ENCODE data around the gene TMEM132D. TPM values are rescaled to one million over a fixed set of nuclear protein-coding genes. Genes with fewer than 3 reads are reported as not detected.

Gene TMEM132D
- total RNA-seq, 1 donor from 2014 or later = 0.20 TPM

DNA sequence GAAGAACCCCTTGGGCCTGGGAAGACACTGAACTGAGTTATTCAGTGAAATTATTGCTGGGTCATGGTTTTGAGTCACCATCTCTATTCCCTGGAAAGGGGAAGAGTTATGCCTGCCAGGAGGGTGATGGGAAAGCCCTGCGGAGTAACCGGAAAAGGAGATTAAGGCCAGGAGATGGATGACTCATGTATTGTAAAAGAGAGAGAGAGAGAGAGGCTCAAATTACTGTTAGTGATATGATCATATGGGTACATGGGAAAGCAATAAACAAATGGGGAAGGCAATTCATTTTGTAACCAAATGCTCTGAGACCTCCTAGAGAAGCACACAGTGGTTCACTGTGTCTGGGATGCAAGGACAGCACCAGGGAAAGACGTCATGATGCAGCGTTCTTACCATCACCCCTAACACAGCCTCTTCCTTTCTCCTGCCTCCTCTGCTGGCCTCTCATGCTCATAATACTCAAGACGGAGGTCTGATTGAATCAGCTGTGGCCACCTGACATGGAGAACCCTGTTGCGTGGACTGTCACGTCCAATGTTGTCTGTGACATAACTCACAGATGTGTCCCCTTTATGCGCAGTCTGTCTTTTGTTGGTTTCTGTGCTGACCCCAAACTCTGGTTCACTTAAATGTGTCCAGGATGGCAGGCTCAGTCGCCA lies 243.7 kb downstream of the TMEM132D start:
- DNase-seq = no peak

DNA sequence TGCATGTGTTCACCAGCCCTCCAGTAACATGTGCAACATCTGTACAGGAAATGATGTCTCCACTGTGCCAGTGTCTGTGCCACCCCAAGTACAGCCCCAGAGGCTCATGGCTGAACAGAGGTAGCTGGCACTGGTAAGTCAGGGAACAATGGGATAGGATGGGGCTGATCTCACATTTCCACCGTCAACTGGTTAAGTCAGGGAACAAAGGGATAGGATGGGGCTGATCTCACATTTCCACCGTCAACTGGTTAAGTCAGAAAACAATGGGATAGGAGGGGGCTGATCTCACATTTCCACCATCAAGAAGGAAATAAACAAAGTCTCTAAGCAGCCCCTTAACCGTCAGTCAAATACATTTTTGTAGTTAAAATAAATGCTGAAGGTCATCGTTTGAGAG lies 246.6 kb downstream of the TMEM132D start:
- DNase-seq = no peak

DNA sequence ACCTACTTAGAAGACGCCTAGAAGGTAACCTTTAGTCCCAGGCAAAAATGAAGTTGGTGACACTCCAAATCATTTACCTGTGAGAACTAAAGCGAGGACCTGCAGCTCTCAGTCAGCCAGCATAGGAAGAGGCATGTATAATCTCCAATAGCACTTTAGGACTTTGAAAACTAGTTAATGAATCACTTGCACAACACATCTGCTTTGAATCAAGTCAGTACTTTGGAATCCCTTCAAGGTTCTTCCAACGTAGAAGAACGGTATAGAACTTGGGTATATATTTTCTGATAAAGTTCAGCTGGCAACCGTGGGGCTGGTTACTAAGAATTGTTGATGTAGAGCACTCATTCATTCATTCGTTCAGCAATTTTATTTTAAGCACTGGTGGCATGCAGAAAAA lies 251.9 kb downstream of the TMEM132D start:
- DNase-seq = no peak

DNA sequence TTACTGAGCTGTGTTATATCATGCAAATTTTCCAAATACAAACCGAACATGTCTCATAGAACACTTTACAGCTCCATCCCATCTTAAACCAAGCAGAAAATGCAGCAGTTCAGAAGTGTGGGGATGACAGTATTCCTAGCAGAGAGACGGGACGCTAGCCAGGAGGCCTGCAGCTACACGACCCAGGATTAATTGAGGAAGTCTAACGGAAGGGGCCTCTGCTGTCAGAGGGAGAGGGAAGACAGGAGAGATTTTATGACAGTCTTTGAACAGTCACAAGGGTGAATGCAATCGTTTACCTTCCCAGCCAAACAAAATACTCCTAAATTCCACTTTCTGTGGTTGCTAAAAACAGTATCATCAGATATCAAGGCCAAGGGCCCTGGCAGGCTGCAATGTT lies 261.9 kb downstream of the TMEM132D start:
- no peak for DNase-seq

DNA sequence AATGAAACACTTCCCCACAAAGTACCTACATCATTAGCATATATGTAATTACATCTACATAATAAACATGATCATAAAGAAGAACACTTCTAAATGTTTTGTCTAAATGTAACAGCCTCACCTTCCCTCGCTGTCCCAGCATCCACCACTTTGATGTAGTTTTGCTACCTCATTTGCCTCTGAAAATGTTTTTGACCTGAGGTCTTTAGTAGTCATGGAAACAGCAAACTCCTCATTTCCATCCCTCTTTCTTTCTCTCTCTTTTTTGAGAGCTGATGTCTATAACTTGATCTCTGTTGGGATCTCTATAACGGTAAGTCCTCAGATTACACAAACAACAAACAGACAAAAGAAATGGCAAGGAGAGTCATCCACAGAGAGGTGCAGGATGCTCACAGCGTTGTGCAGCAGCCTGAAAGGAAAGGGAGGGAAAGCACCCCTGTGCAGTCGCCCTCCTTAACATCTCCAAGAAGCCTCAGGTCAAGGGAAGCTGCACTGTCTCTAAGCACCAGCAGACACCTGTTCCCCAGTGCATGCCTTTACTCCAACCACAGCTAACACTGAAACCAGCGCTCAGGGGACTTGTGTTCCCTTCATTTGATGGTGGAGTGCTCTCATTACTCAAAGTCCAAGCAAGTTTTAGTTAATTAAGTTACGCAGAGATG lies 268.7 kb downstream of the TMEM132D start:
- DNase-seq = no peak

DNA sequence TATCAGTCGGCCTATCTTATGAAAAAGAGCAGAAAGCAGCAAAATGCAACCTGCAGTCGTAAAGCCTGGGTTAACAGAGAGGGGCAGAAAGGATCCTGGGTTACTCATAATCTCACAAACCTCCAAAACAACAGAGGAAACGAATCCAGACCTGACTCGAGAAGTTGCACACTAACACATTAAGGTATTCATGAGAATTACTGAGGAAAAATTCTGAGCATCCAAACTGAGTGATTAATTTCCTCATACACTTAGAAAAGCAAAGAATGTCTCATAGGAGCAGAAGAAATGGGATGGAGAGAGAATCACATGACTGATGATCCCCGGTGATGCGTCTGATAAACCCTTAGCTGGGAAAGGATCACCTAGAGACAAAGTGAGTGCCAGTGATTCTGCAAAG lies 272.5 kb downstream of the TMEM132D start:
- no peak for DNase-seq

DNA sequence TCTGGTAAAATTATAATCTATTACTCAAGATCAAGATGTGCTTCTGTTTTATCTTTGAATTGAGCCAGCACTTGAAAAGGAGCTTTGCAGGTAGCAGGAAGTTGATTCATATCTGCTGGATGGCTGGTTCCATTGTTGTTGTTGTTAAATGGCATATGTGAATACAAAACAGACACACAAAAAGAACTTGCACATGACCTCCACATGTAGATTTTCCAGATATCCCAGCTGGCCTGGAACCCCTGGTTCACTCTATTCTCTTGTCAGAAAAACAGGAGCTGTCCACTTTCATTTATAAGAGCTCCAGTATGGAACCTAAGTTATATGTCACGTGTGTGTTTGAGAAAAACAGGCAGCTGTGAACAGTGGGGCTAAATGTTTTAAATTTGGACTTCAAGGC lies 273.9 kb downstream of the TMEM132D start:
- DNase-seq = no peak

DNA sequence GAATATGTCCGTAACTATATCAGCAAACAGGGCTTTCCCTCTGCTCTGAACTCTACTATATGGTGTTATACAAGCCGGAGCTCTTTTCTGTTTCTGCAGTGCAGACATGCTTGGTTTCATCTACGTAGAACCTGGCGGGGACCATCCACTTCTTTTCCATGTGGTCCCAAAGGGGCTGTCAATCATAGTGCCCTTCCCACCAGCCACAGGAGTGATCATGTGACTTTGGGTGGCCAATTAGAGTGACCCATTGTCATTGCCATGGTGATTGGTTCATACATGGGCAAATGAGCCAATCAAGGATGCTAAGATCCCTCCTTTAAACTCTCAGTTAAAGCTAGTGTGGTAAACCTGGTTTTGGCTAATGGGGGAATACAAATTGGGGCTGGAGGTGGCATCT lies 281.3 kb downstream of the TMEM132D start:
- no peak for DNase-seq

DNA sequence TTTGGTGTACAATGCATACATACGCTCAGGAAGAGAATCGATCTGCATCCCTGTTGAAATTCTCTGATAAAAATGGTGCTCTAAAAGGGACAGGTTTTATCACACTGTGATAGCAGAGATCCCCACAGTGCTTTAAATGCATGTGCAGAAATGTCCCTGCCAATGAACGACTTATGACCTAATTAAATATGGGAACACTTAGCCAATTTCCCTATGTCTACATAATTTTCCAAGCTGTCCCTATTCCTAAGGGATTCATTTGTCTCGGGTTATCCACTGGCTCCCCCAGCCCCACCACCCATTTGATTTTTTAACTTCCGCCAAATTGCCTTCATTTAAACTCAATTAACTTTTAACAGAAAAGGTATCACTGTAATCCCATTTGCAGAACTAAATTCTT lies 284.6 kb downstream of the TMEM132D start:
- DNase-seq = no peak

DNA sequence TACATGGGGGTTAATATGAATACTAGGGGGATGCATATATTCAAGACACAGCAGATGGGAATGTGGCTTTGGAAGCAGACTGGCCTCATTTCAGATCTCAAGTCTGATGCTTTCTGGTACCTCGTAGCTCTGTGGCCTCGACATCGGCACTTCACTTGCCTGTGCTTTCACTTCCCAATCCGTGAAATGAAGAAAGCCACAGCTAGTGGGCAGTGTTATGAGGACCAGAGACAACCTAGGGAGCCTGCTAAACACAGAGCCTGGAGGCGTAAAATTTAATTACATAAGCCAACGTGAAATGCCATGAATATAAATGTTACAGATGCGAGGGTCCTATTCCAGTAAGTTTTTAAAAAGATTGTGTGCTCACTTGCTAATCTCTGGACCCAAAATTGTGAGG lies 286.0 kb downstream of the TMEM132D start:
- no peak for DNase-seq

DNA sequence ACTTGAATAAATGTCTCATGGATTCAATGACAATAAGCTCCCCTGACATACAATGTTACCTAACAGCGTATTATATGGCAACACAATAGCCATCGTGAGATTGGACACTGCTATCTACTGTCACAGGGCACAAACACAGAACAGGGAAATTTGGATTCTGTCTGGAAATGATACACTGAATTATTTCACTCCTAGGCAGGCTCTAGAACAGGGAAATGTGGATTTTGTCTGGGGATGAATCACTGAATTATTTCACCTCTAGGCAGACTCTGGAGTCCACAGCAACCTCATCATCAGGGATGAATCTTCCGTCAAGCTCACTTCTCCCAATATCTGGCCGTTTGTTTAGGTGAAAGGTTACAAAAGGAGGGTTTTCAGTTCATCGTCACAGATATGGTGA lies 288.8 kb downstream of the TMEM132D start:
- no peak for DNase-seq

DNA sequence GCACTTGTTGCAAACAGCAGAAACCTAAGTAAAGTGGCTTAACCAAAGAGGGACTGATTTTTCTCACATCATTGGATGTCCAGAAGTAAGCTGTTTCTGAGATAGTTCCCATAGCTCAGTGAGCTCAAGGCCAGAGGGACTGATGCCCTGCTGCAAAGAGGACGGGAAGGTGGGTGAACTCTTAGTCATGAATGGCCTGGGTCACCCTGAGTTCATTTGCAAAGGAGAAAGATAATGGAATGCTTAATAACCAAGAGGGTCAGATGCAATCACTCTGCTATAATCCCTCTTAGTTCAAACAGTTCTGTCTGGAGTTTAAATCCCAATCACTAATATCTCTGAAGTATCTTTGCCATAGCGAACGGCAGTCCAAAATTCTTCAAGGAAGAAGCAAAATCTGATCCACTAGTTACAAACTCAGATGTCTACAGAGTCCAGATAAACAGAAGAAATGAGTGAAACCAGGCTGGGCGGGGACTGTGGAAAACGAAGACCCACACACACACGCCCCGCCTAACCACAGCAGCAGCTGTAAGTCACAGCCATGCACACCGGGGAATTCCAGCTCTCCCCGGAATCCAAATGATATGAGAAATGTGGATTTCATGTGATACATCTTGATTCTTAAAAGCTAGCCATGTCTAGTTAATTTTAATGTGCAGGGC lies 289.5 kb downstream of the TMEM132D start:
- DNase-seq = no peak

DNA sequence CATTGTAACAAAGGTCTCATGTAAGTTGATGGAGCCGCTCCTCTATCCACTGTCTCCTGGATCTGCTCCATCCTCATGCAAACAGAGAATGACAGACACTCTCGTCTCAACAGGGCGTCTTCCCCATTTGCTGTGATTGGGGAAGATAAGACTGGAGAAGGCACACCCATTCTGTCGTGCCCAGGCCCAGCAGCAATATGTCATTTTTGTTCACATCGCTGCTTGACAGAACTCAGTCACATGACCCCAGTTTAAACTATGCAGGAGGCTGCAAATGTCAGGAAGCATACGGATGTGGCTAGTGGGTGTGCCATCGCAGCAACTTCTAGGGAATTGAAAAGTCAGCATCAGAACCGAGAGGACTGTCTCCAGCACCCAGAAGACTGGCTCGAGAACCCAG lies 290.5 kb downstream of the TMEM132D start:
- no peak for DNase-seq

DNA sequence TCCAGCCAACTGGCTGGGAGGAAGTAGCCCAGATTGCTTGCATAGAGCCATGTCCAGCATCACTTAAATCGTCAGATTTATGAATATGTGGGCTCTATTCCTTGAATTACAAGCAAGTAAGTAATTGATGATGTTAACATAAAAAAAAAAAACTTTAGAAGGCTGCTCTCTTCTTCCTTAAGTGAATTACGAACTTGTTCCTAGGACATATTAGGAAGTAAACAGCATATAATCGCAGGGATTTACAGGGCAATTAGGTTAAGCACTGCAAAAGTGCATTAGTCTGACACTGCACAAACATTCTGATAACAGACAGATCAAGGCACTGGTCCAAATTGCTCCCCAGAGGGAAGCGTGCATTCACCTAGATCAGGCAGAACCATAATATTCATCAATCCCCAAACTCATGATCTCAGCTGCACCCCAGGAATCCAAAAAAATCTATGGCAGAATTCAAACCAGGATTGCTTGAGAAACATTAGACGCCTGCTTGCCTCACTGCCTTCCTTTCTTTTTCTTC lies 293.2 kb downstream of the TMEM132D start:
- no peak for DNase-seq

DNA sequence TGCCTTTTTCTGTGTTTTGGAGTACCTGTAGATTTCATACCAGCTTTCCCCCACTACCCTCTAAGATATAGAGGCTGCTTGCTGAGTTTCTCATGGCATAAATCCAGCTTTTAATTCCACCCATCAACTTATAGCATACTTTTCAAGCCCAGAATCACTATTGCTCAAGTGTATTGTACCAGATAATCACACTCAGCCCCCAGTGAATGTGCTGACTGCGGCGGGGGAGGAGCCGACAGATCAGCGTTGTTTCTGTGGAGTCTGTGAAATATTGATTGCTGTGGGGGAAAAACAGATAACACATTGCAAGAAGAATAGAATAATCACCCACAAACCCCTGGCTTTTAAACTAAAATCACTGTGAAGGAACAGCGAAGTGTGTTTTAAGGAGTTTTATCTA lies 296.1 kb downstream of the TMEM132D start:
- no peak for DNase-seq

DNA sequence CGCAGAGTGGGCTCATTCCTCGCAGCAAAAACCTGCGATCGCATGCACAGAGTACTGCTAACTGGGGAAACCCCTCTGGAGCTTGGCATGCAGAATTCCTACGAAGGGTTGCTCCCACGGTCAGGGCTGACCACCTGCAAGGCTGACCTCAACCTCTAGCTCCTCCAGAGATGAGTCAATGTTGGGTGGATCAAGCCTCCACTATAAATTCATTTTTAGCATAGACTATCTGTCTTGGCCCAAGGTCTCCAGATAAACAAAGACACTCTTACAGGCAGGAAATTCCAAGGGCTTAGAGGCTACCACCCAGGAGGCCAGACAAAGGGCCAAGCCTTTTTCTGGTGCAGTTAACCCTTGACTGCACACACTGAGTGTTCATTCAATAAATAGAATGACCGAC lies 296.5 kb downstream of the TMEM132D start:
- no peak for DNase-seq

DNA sequence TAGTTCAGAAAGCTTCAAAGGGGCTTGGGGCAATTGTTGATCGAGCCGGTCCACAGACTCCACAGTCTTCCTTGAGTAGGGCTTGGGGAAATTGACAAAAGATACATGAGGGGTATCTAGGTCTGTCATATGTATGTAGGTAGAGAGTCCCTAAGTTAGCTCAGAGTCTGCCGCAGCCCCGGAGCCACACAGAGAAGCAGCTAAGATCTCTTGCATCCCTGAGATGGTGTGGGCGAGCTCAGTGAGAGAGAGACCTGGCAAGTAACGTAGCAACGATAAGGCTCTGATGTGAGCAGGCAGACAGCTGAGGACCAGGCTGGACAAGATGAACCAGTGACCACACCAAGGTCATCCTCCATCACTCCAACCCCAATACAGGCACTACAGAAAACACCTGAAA lies 297.6 kb downstream of the TMEM132D start:
- DNase-seq = no peak

DNA sequence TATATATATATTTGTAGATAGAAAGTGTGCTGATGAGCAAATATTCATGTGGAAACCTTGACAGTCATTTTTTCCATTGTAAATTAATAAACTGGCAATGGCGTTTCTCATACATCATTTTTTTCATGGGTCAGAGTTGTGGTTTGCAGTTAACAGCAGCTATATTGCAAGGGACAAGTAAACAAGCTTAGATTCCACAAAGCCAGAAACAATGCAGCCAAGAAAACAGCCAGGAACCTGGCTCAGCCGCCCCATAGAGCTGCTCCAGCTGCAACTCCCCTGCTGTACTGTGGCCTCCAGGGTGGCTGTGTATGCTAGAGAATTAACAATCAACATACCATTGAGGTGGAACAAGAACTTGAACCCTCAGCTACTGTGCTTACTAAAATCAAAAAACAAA lies 298.2 kb downstream of the TMEM132D start:
- DNase-seq = no peak

DNA sequence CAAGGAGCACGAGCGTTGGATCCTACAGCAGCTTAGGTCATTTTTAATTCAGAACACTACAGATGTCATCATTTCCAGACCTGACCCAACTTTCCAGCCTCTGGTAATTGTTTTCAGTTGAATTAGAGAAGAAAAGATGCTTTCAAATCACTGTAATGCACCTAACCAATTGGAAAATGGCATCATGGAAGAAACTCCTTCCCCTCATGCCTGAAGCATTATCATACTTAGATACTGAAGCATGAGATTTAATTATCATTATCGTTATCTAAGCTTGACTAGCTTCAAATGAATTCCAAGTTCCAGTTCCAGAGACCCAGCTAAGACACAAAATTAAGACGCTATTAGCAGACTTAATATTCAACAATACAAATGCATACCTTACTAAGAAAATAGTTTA lies 299.3 kb downstream of the TMEM132D start:
- no peak for DNase-seq

DNA sequence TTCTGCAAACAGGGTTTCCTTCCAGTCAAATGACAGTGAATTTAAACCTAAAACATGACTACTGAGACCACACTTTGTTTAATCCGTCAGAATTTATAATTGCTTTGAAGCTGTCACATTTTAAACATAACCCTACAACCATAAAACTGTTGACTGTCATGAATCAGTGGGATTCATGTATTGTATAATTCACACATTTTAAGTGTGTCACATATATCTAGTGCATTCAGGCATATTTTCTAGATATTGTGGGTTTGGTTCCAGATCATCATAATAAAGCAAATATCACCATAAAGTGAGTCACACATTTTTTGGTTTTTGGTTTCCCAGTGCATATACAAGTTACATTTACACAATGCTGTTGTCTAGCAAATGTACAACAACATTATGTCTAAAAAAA lies 304.4 kb downstream of the TMEM132D start:
- DNase-seq = no peak

DNA sequence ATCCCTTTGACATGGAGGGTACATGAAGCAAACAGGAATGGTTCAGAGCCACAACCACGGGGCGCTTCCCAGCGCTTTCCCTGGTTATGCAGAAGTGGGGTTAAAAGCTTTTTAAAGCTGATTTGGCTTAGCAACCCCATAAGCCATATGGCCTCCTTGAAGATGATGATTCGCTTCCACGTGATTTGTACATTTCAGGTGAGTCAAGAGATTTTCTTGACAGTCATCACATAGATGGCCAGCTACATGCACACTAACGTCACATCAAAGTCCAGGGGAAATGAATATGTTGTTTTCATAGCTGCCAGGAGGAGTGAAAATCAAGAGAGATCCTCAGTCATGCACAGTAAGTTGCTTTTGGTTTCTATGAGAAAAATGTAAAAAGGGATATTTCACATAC lies 309.7 kb downstream of the TMEM132D start:
- DNase-seq = no peak

DNA sequence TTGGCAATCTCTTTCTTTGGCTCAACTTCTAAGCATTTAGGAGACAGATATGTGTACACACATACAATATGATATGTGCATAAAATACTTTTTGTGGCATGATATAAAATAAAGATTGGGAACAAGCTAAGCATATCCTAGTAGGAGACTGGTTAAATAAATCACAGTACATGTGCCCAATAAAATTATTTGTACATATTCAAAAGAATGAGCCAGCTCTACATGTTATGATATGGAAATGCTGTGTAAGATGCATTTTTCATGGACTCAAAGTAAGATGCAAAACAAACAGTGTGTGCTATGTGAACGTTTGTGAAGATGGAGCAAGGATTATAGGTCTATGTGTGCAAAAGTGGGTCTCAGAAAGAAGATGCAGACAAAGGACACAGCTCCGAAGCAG lies 311.4 kb downstream of the TMEM132D start:
- DNase-seq = no peak

DNA sequence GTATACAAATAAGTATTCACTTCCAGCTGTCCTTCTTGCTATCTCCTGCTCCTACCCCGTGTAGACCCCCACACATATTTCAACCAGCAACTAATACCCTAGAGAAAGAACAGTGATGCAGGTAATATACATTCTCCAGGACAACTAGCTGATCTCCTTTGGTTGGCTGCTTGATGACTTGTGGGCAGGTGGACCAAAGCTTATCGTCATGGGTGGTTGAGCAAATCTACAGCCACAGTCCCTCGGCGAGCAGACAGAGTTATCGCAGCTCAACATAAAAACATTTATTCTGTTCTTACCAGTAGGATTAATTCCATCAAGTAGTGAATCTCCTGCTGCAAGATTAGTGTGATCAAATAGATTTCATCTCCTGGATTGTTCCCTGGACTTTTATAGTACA lies 314.3 kb downstream of the TMEM132D start:
- no peak for DNase-seq

DNA sequence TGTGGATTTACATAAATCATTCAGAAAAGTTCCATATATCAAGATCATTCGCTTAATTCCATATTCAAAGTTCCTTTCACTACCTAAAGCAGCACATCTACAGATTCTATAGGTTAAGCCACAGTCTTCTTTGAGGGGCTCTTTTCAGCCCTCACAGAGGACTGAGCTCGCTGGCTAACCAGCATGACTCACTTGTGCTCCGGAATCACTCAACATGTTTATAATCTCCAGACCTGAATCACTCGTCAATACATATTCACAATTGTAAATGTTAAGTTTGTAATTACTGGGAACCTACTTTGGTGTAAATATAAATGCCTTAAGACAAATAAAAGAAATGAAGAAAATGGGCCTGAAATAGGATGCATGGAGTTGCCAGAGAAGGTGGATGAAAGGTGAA lies 315.7 kb downstream of the TMEM132D start:
- DNase-seq = no peak

Measured in skin of body (tissue), 2 donors.